Upper lobe of left lung (tissue), 4 donors: ENCODE data around the gene CEP152.

Source experiments
- POLR2A ChIP-seq, 4 donors: fragments of 450-650 bp; IDR thresholded peaks; one replicate each; pipeline ENCODE4 v1.5.1; 2016 to 2017; ENCODE audit warnings: antibody characterized with exemption in 4 of 4, mild to moderate bottlenecking in 2 of 4
- POLR2AphosphoS5 ChIP-seq, 2 donors: sonication (generic); formaldehyde crosslinking; IDR thresholded peaks; one replicate each; pipeline ENCODE4 v1.5.1; 2017; ENCODE audit warnings: antibody characterized with exemption in 2 of 2
- TF ChIP-seq, protein P1 (sequence below), 6 experiments: fragments of 450-650 bp in 4 of 6; fragments of 200-600 bp in 2 of 6; sonication (generic) in 2 of 6; IDR thresholded peaks; one replicate each; pipeline ENCODE4 v1.5.1; 2016 to 2019; ENCODE audit warnings: antibody characterized with exemption in 6 of 6

DNA sequence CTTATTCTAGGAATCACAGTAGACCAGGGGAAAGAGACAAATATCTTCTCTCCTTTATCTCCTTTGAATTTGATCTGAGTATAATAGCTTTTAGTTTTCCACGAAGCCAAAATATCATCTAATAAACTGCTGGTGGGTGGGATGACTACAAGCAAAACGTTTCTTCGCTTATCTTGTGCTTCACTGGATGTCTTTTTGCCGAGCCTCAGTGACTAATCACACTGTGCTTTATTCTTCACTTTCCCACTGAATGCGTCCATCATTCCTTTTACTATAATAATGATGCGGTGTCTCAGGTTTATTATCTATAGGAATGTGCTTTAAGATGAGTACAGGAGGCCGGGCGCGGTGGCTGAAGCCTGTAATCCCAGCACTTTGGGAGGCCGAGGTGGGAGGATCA is 32.5 kb downstream of the CEP152 start:
- TF ChIP-seq, protein P1, sequence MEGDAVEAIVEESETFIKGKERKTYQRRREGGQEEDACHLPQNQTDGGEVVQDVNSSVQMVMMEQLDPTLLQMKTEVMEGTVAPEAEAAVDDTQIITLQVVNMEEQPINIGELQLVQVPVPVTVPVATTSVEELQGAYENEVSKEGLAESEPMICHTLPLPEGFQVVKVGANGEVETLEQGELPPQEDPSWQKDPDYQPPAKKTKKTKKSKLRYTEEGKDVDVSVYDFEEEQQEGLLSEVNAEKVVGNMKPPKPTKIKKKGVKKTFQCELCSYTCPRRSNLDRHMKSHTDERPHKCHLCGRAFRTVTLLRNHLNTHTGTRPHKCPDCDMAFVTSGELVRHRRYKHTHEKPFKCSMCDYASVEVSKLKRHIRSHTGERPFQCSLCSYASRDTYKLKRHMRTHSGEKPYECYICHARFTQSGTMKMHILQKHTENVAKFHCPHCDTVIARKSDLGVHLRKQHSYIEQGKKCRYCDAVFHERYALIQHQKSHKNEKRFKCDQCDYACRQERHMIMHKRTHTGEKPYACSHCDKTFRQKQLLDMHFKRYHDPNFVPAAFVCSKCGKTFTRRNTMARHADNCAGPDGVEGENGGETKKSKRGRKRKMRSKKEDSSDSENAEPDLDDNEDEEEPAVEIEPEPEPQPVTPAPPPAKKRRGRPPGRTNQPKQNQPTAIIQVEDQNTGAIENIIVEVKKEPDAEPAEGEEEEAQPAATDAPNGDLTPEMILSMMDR (IDR thresholded peaks at IDR 0.05): no peak
- TF ChIP-seq POLR2A (IDR thresholded peaks at IDR 0.05): no peak
- TF ChIP-seq POLR2AphosphoS5 (IDR thresholded peaks at IDR 0.05): no peak
